Choroid plexus epithelial cell (primary cell): Measurements from ENCODE around the gene BARD1.

Experiments
- DNase-seq: peaks from one replicate; pipeline ENCODE4 v3.0.0-alpha.2; 2010; ENCODE audit warnings: low read depth
- H3K4me3 ChIP-seq: 2 replicates; pipeline ENCODE4 v1.5.1; 2011; ENCODE audit warnings: low read depth, mild to moderate bottlenecking, control low read depth, low read length, moderate library complexity
- CTCF ChIP-seq: conservative IDR thresholded peaks from 2 replicates; pipeline ENCODE4 v1.5.1; 2011; ENCODE audit warnings: low read depth, mild to moderate bottlenecking, control low read depth, inconsistent platforms, low read length, moderate library complexity

BARD1 gene

GRCh38 chr2:214713080-214713830 is 96.2 kb downstream of the BARD1 start:
- no peak for DNase-seq
- no peak overlapping the region for H3K4me3 ChIP-seq
- TF ChIP-seq CTCF = no peak

- no peak for DNase-seq
- TF ChIP-seq CTCF = no peak
- no peak overlapping the region for H3K4me3 ChIP-seq
Observed at GRCh38 chr2:214710729-214711128, 98.8 kb downstream of the BARD1 start.

GRCh38 chr2:214706986-214707385 is 102.5 kb downstream of the BARD1 start:
- peak; percentile 42 for DNase-seq
- TF ChIP-seq CTCF = no peak
- H3K4me3 ChIP-seq = no peak overlapping the region

- no peak for DNase-seq
- no peak for TF ChIP-seq CTCF
- H3K4me3 ChIP-seq = no peak overlapping the region
Observed at GRCh38 chr2:214699236-214699635, 110.2 kb downstream of the BARD1 start.

GRCh38 chr2:214696681-214697080 is 112.8 kb downstream of the BARD1 start:
- TF ChIP-seq CTCF = no peak
- H3K4me3 ChIP-seq = no peak overlapping the region
- no peak for DNase-seq

GRCh38 chr2:214695789-214696188 is 113.7 kb downstream of the BARD1 start:
- H3K4me3 ChIP-seq = no peak overlapping the region
- DNase-seq = no peak
- TF ChIP-seq CTCF = no peak

- peak; percentile 6 for DNase-seq
- peak overlapping the region; percentile 45 for H3K4me3 ChIP-seq
Observed at GRCh38 chr2:214683557-214683956, 125.9 kb downstream of the BARD1 start.

- no peak for TF ChIP-seq CTCF
- DNase-seq = no peak
- H3K4me3 ChIP-seq = no peak overlapping the region
Observed at GRCh38 chr2:214679736-214680135, 129.7 kb downstream of the BARD1 start.
